ENCODE results near the gene SDK1. TPM values are rescaled to one million over a fixed set of nuclear protein-coding genes. Genes with fewer than 3 reads are reported as not detected.

SDK1 gene
- total and polyA plus RNA-seq, 10 of the 15 experiments (the other 5 are each of a cell fraction or from before 2014, with no cell fraction given), result 0.14 to 0.33 TPM; not detected in 8

DNA sequence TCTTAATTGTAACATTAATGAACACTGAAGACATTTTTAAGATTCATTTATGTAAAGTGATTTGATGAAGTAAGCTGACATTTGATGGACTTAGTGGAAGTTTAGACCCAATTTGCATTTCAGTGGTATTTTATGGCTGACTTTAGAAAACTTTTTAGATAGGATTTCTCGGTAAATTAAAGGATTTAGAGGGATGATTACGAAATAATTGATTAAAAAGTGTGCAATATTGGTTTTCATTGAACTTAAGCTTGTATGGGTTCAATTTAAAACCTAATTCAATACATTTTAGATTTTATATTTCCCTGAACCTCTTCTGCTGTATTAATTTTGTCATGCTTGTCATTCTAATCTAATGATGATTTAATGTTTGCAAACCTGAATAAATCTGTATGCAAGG is 135.1 kb downstream of the SDK1 start (continued):
- TF ChIP-seq, protein P1, sequence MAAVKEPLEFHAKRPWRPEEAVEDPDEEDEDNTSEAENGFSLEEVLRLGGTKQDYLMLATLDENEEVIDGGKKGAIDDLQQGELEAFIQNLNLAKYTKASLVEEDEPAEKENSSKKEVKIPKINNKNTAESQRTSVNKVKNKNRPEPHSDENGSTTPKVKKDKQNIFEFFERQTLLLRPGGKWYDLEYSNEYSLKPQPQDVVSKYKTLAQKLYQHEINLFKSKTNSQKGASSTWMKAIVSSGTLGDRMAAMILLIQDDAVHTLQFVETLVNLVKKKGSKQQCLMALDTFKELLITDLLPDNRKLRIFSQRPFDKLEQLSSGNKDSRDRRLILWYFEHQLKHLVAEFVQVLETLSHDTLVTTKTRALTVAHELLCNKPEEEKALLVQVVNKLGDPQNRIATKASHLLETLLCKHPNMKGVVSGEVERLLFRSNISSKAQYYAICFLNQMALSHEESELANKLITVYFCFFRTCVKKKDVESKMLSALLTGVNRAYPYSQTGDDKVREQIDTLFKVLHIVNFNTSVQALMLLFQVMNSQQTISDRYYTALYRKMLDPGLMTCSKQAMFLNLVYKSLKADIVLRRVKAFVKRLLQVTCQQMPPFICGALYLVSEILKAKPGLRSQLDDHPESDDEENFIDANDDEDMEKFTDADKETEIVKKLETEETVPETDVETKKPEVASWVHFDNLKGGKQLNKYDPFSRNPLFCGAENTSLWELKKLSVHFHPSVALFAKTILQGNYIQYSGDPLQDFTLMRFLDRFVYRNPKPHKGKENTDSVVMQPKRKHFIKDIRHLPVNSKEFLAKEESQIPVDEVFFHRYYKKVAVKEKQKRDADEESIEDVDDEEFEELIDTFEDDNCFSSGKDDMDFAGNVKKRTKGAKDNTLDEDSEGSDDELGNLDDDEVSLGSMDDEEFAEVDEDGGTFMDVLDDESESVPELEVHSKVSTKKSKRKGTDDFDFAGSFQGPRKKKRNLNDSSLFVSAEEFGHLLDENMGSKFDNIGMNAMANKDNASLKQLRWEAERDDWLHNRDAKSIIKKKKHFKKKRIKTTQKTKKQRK (IDR thresholded peaks at IDR 0.05; ENCODE audit: low read depth, low read length), result no peak

DNA sequence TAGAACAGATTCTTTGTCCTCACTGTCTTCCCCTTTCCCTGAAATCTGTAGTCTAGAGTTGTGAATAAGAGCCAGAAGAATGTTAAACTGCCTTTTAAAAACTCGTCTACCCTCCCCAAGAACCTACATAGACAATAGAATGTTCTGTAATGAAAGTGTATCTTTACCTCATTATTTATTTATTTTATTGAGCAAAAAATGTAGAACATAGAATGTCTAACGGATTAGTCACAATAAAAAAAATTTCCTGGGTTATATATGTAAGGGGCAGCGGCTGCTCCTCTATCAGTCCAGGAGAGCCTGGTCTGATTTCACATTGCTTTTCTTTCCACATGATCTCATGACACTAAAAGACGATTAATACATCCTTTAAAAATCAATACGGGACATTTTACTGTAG is 135.7 kb downstream of the SDK1 start:
- no peaks in the 10 kb centered on the region for H4K20me1 ChIP-seq (ENCODE audit: control insufficient read depth, insufficient read depth)
- ATAC-seq (no peak), DNase-seq (ENCODE audit: low read depth, low spot score) (no peak), FAIRE-seq (no peak)
- no peaks in the 10 kb centered on the region for H3K9me3 ChIP-seq (replicated peaks; ENCODE audit: control insufficient read depth, insufficient read depth, low read length)
- H3K27ac ChIP-seq (ENCODE audit: control insufficient read depth, insufficient read depth), result no peak overlapping the region
- ChIA-PET SMC1A (ENCODE audit: uncharacterized antibody, unreplicated experiment) (no interaction called here), RAD21 (ENCODE audit: unreplicated experiment) (no interaction called here), CTCF (no interaction called here), POLR2A (no interaction called here)
- H3K4me1 ChIP-seq (ENCODE audit: control insufficient read depth, insufficient read depth, low read length), result no peaks in the 10 kb centered on the region
- in situ Hi-C loops (cut with MboI), result no loop called here
- WGBS (ENCODE audit: insufficient coverage, insufficient replicate concordance, low lambda C conversion rate, missing lambda C conversion rate), result 43% methylated on average over 5 of the region's 5 CpGs
- H3K27me3 ChIP-seq (replicated peaks in 1 of 2; ENCODE audit: control insufficient read depth in 2 of 2, insufficient read depth in 2 of 2, low read length in 1 of 2), result no peaks in the 10 kb centered on the region
- H3K9ac ChIP-seq (ENCODE audit: control insufficient read depth, insufficient read depth, low read length), result no peak overlapping the region
- no peak overlapping the region for H3K4me2 ChIP-seq (ENCODE audit: control insufficient read depth, insufficient read depth)
- no peaks in the 10 kb centered on the region for H3K36me3 ChIP-seq (ENCODE audit: control insufficient read depth in 2 of 2, insufficient read depth in 2 of 2, low read length in 1 of 2)
- H3K4me3 ChIP-seq, result no peak overlapping the region
- intact Hi-C loops (cut with micrococcal nuclease; ENCODE audit: unreplicated experiment), result no loop called here
- no TSS peak for BruUV-seq (replicated peaks)
- no peaks in the 10 kb centered on the region for H3K79me2 ChIP-seq (ENCODE audit: control insufficient read depth, insufficient read depth, low read length)
- H2AFZ ChIP-seq (ENCODE audit: control insufficient read depth, low read depth, low read length), result no peak overlapping the region
- no peak for TF ChIP-seq SIX5 (IDR thresholded peaks at IDR 0.05; ENCODE audit: low read depth, low read length, severe bottlenecking)
- no peak for TF ChIP-seq SREBF1 (IDR thresholded peaks at IDR 0.05; ENCODE audit: low read length)
- no peak for TF ChIP-seq CBX3 (IDR thresholded peaks at IDR 0.05; ENCODE audit: borderline replicate concordance, low read depth)
- TF ChIP-seq, protein P2, sequence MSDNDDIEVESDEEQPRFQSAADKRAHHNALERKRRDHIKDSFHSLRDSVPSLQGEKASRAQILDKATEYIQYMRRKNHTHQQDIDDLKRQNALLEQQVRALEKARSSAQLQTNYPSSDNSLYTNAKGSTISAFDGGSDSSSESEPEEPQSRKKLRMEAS (IDR thresholded peaks at IDR 0.05; ENCODE audit: low read depth, low read length), result no peak
- TF ChIP-seq, protein P3, sequence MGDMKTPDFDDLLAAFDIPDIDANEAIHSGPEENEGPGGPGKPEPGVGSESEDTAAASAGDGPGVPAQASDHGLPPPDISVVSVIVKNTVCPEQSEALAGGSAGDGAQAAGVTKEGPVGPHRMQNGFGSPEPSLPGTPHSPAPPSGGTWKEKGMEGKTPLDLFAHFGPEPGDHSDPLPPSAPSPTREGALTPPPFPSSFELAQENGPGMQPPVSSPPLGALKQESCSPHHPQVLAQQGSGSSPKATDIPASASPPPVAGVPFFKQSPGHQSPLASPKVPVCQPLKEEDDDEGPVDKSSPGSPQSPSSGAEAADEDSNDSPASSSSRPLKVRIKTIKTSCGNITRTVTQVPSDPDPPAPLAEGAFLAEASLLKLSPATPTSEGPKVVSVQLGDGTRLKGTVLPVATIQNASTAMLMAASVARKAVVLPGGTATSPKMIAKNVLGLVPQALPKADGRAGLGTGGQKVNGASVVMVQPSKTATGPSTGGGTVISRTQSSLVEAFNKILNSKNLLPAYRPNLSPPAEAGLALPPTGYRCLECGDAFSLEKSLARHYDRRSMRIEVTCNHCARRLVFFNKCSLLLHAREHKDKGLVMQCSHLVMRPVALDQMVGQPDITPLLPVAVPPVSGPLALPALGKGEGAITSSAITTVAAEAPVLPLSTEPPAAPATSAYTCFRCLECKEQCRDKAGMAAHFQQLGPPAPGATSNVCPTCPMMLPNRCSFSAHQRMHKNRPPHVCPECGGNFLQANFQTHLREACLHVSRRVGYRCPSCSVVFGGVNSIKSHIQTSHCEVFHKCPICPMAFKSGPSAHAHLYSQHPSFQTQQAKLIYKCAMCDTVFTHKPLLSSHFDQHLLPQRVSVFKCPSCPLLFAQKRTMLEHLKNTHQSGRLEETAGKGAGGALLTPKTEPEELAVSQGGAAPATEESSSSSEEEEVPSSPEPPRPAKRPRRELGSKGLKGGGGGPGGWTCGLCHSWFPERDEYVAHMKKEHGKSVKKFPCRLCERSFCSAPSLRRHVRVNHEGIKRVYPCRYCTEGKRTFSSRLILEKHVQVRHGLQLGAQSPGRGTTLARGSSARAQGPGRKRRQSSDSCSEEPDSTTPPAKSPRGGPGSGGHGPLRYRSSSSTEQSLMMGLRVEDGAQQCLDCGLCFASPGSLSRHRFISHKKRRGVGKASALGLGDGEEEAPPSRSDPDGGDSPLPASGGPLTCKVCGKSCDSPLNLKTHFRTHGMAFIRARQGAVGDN (IDR thresholded peaks at IDR 0.05), result no peak
- no peak for TF ChIP-seq POU2F2 (IDR thresholded peaks at IDR 0.05; ENCODE audit: borderline replicate concordance, low read depth, low read length)
- TF ChIP-seq, protein P4, sequence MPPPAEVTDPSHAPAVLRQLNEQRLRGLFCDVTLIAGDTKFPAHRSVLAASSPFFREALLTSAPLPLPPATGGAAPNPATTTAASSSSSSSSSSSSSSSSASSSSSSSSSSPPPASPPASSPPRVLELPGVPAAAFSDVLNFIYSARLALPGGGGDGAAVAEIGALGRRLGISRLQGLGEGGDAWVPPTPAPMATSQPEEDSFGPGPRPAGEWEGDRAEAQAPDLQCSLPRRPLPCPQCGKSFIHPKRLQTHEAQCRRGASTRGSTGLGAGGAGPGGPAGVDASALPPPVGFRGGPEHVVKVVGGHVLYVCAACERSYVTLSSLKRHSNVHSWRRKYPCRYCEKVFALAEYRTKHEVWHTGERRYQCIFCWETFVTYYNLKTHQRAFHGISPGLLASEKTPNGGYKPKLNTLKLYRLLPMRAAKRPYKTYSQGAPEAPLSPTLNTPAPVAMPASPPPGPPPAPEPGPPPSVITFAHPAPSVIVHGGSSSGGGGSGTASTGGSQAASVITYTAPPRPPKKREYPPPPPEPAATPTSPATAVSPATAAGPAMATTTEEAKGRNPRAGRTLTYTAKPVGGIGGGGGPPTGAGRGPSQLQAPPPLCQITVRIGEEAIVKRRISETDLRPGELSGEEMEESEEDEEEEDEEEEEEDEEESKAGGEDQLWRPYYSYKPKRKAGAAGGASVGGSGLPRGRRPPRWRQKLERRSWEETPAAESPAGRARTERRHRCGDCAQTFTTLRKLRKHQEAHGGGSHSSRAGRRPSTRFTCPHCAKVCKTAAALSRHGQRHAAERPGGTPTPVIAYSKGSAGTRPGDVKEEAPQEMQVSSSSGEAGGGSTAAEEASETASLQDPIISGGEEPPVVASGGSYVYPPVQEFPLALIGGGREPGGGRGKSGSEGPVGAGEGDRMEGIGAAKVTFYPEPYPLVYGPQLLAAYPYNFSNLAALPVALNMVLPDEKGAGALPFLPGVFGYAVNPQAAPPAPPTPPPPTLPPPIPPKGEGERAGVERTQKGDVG (CRISPR knock-in tag; IDR thresholded peaks at IDR 0.05), result no peak
- TF ChIP-seq ASH2L (IDR thresholded peaks at IDR 0.05; ENCODE audit: borderline replicate concordance, low read depth), result no peak
- TF ChIP-seq LARP7 (IDR thresholded peaks at IDR 0.05), result no peak
- no peak for TF ChIP-seq MTA3 (IDR thresholded peaks at IDR 0.05; ENCODE audit: borderline replicate concordance, low read length)

All from GM12878 (cell line).